Muscle of leg (tissue), 11 donors: Measurements from ENCODE around the gene SLC20A1. TPM values are rescaled to one million over a fixed set of nuclear protein-coding genes. Genes with fewer than 3 reads are reported as not detected.

Experiments used
- DNase-seq: peaks from one replicate; pipeline ENCODE4 v3.0.0; 2013
- H3K27ac ChIP-seq: one replicate; pipeline ENCODE4 v1.5.1; 2013; ENCODE audit warnings: mild to moderate bottlenecking, low read length, control low read depth
- H3K27me3 ChIP-seq: one replicate; pipeline ENCODE4 v1.6.1; 2013; ENCODE audit warnings: low read length; ENCODE audit not compliant: control insufficient read depth, insufficient read depth
- H3K36me3 ChIP-seq: one replicate; pipeline ENCODE4 v1.6.1; 2013; ENCODE audit warnings: low read length; ENCODE audit not compliant: control insufficient read depth, insufficient read depth
- H3K4me1 ChIP-seq: one replicate; pipeline ENCODE4 v1.6.1; 2013; ENCODE audit warnings: low read length; ENCODE audit not compliant: control insufficient read depth, insufficient read depth
- H3K4me3 ChIP-seq: one replicate; pipeline ENCODE4 v1.5.1; 2013; ENCODE audit warnings: low read length, control low read depth
- H3K9me3 ChIP-seq: replicated peaks from 2 replicates; pipeline ENCODE4 v1.6.1; 2013; ENCODE audit warnings: low read depth, low read length; ENCODE audit not compliant: control insufficient read depth
- WGBS: methylation state at CpG from one replicate; pipeline ENCODE4 v1.1.5; 2013; ENCODE audit warnings: missing lambda C conversion rate; ENCODE audit not compliant: insufficient coverage; 5-methylcytosine and 5-hydroxymethylcytosine counted together
- polyA plus RNA-seq, 8 donors: library from polyadenylated mRNA; unstranded; fragments of 120-200 nt; gene quantifications; one replicate each; pipeline versions ENCODE4 v1.2.1 to v1.2.3, GENCODE V29; 2013; ENCODE audit warnings: inconsistent platforms in 1 of 8, low replicate concordance in 1 of 8; ENCODE audit not compliant: insufficient read length in 8 of 8, insufficient read depth in 1 of 8
- total RNA-seq: library from RNA; stranded (reverse); fragments of 120-200 nt; gene quantifications from one replicate; pipeline ENCODE4 v1.2.4, GENCODE V29; 2013

The SLC20A1 gene
- total and polyA plus RNA-seq, 9 donors = 17.6 to 27.6 (median 21.5) TPM

- WGBS = 87% methylated on average over 5 of the region's 6 CpGs
- no peak overlapping the region for H3K27ac ChIP-seq
- no peak for DNase-seq
- no peaks in the 10 kb centered on the region for H3K9me3 ChIP-seq
- peaks cover 10% of the 10 kb centered on the region for H3K4me1 ChIP-seq
- no peaks in the 10 kb centered on the region for H3K36me3 ChIP-seq
- no peak overlapping the region for H3K4me3 ChIP-seq
- H3K27me3 ChIP-seq = peaks cover 2% of the 10 kb centered on the region
Observed at GRCh38 chr2:112634874-112635157, 10.9 kb upstream of the SLC20A1 start.

- no peak for DNase-seq
- H3K9me3 ChIP-seq = no peaks in the 10 kb centered on the region
- no peaks in the 10 kb centered on the region for H3K27me3 ChIP-seq
- H3K4me3 ChIP-seq = no peak overlapping the region
- H3K36me3 ChIP-seq = no peaks in the 10 kb centered on the region
- H3K4me1 ChIP-seq = no peaks in the 10 kb centered on the region
- WGBS = 78% methylated on average over 3 of the region's 7 CpGs
- no peak overlapping the region for H3K27ac ChIP-seq
Observed at GRCh38 chr2:112636605-112637288, 9.0 kb upstream of the SLC20A1 start.

DNA sequence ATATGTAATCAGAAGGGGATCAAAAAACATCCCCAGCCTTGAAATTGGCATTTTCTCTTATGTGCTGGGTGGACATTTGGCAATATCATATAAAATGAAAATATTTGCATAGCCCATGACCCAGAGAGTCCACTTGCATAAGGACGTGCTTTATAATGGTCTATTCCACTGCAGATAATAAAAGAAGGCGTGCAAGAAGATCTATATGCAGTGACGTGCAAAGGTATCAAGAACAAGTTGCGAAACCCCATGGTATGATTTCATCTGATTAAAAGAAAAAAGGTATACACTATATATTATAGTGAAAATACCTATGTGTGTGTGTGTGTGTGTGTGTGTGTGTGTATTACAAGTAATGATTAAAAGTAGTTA is 8.5 kb upstream of the SLC20A1 start:
- H3K27ac ChIP-seq = no peak overlapping the region
- no peak for DNase-seq
- H3K4me3 ChIP-seq = no peak overlapping the region
- no CpG with 5 or more reads among the region's 4 CpGs for WGBS
- no peaks in the 10 kb centered on the region for H3K27me3 ChIP-seq
- no peaks in the 10 kb centered on the region for H3K4me1 ChIP-seq
- H3K36me3 ChIP-seq = no peaks in the 10 kb centered on the region
- no peaks in the 10 kb centered on the region for H3K9me3 ChIP-seq

- 100% methylated on average over 1 of the region's 3 CpGs for WGBS
- Histone ChIP-seq H3K27ac (no peak overlapping the region), H3K36me3 (no peaks in the 10 kb centered on the region), H3K4me1 (peaks cover under 1% of the 10 kb centered on the region), H3K27me3 (no peaks in the 10 kb centered on the region), H3K4me3 (no peak overlapping the region), H3K9me3 (no peaks in the 10 kb centered on the region)
- no peak for DNase-seq
Observed at GRCh38 chr2:112639936-112640335, 5.8 kb upstream of the SLC20A1 start.

DNA sequence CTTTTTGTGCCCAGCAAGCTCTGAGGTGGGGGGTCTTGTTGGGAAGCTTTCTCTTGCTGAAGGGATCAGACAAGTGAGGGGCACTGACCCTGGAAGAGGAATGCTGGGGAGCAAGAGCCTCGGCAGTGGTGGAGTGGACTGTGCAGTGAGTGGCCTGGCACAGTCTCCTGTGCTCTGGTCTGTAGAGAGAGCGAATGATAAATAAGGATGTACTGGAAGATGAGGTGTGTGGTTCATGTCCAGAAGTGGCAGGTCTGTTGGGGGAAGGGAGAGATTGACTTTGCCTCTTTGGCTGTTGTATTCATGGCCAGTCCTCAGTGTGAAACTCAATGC is 5.3 kb upstream of the SLC20A1 start:
- no peak overlapping the region for H3K4me3 ChIP-seq
- WGBS = 81% methylated on average over 2 of the region's 2 CpGs
- H3K9me3 ChIP-seq = no peaks in the 10 kb centered on the region
- no peaks in the 10 kb centered on the region for H3K27me3 ChIP-seq
- H3K27ac ChIP-seq = no peak overlapping the region
- no peaks in the 10 kb centered on the region for H3K36me3 ChIP-seq
- no peak for DNase-seq
- H3K4me1 ChIP-seq = peaks cover 2% of the 10 kb centered on the region

- 70% methylated on average over 8 of the region's 8 CpGs for WGBS
- no peak overlapping the region for H3K27ac ChIP-seq
- H3K4me3 ChIP-seq = no peak overlapping the region
- H3K4me1 ChIP-seq = peaks cover 2% of the 10 kb centered on the region
- no peaks in the 10 kb centered on the region for H3K36me3 ChIP-seq
- no peaks in the 10 kb centered on the region for H3K9me3 ChIP-seq
- no peaks in the 10 kb centered on the region for H3K27me3 ChIP-seq
- no peak for DNase-seq
Observed at GRCh38 chr2:112640800-112641675, 4.7 kb upstream of the SLC20A1 start.

DNA sequence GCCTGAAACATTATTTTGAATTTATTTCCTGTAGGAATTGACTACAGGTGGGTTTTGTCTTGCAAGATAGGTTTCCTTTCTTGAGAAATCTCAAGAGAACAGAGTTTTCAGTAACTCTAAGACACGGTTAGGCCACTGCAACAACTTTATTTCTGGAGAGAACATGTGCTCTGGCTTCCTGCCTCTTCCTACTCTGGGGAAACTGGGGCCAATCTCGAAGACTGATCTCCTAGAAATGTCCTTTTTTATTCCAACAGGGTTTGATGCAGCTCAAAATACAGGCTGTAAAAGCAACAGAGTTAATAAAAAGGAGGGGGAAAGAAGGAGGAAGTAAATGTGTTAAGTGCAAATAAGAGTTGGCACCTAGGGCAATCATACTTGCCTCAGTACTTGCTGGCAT is 4.0 kb upstream of the SLC20A1 start:
- Histone ChIP-seq H3K4me1 (peaks cover 3% of the 10 kb centered on the region), H3K36me3 (no peaks in the 10 kb centered on the region), H3K27ac (no peak overlapping the region), H3K9me3 (no peaks in the 10 kb centered on the region), H3K4me3 (no peak overlapping the region), H3K27me3 (no peaks in the 10 kb centered on the region)
- DNase-seq = peak; percentile 65
- WGBS = 0% methylated on average over 1 of the region's 2 CpGs

DNA sequence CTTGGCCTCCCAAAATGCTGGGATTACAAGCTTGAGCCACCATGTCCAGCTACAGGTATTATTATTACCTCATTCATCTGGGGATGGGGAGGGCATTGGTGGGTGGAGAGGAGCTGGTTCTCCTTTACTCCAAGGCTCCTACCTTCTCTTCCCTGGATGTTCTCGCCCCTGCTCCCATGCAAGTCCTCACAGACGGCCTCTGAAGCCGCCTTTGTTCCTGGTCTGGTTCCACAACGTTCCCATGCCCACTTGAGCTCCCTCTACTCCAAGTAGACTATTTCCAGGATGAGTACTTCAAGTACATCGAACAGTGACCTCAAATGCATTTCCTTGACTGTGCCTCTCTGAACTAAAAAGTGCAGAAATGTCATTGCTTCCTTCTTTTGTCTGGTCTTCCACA is 3.2 kb upstream of the SLC20A1 start:
- Histone ChIP-seq H3K27ac (no peak overlapping the region), H3K4me1 (peaks cover 7% of the 10 kb centered on the region), H3K36me3 (peaks cover under 1% of the 10 kb centered on the region), H3K4me3 (no peak overlapping the region), H3K9me3 (no peaks in the 10 kb centered on the region), H3K27me3 (no peaks in the 10 kb centered on the region)
- DNase-seq = no peak
- WGBS = 93% methylated on average over 5 of the region's 5 CpGs

DNA sequence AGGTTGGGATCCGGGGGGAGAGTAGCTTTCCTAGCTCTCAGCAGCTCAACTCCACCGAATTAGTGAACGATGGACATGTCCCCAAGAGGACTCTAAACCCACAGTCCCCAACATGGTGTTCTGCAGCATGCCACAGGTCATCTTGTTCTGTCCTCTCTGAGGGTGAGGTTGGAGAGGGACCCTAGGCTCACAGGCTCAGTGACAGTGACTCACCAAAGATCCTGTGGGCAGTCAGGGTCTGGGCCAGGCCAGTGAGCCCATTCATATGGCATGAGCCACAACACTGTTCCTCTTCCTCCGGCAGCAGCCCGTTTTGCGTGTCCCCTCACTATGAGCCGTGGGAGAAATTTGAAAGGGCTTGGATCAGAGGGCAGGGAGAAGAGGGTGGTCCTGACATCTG is 2.8 kb upstream of the SLC20A1 start:
- Histone ChIP-seq H3K9me3 (no peaks in the 10 kb centered on the region), H3K4me3 (no peak overlapping the region), H3K27me3 (no peaks in the 10 kb centered on the region), H3K4me1 (peaks cover 7% of the 10 kb centered on the region), H3K36me3 (peaks cover 4% of the 10 kb centered on the region), H3K27ac (no peak overlapping the region)
- DNase-seq = no peak
- 67% methylated on average over 1 of the region's 7 CpGs for WGBS

DNA sequence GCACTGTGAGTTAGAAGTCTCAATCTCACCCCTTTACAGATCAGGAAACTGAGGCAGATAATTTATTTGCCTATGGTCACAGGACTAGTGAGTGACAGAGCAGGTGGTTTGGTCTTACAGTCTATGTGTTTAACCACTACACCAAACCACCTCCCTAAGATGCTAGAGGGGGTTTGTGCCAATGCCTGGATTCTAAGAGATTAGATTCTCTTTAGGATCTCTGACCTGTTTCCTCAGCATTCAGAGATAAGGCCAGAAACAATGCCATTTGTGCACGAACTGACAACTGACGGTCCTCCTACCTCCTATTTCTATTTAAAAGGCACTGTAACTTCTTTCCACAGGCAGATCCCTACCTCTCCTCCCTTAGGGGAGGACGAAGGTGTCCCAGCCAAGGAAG is 2.3 kb upstream of the SLC20A1 start:
- Histone ChIP-seq H3K27me3 (no peaks in the 10 kb centered on the region), H3K4me3 (no peak overlapping the region), H3K36me3 (peaks cover 9% of the 10 kb centered on the region), H3K4me1 (peaks cover 7% of the 10 kb centered on the region), H3K9me3 (no peaks in the 10 kb centered on the region), H3K27ac (no peak overlapping the region)
- DNase-seq = no peak
- 100% methylated on average over 2 of the region's 3 CpGs for WGBS
